ENCODE data around the gene NUDT7.

The NUDT7 gene

GRCh38 chr16:77784441-77785372 lies 62.4 kb downstream of the NUDT7 start:
- TF ChIP-seq TAF1 (IDR thresholded peaks at IDR 0.05; ENCODE audit: borderline replicate concordance, low read depth, low read length) (no peak), POLR2AphosphoS5 (IDR thresholded peaks at IDR 0.05; ENCODE audit: low read depth, low read length) (no peak), POLR2A (IDR thresholded peaks at IDR 0.05; ENCODE audit: low read depth, low read length) (no peak)
- FAIRE-seq: no peak
- no peak for DNase-seq (ENCODE audit: insufficient read length)

- no peak for FAIRE-seq
These were observed 63.1 kb downstream of the NUDT7 start for GRCh38 chr16:77785373-77785764.

GRCh38 chr16:77786186-77786847 lies 64.0 kb downstream of the NUDT7 start:
- FAIRE-seq (no peak), DNase-seq (ENCODE audit: insufficient read length) (no peak)
- TF ChIP-seq TAF1 (IDR thresholded peaks at IDR 0.05; ENCODE audit: borderline replicate concordance, low read depth, low read length) (no peak), POLR2A (IDR thresholded peaks at IDR 0.05; ENCODE audit: low read depth, low read length) (no peak), POLR2AphosphoS5 (IDR thresholded peaks at IDR 0.05; ENCODE audit: low read depth, low read length) (no peak)

More at GRCh38 chr16:77785373-77785764, 63.1 kb downstream of the NUDT7 start:
- TF ChIP-seq TAF1 (IDR thresholded peaks at IDR 0.05; ENCODE audit: borderline replicate concordance, low read depth, low read length): no peak
- TF ChIP-seq POLR2A (IDR thresholded peaks at IDR 0.05; ENCODE audit: low read depth, low read length): no peak
- no peak for TF ChIP-seq POLR2AphosphoS5 (IDR thresholded peaks at IDR 0.05; ENCODE audit: low read depth, low read length)
- DNase-seq (ENCODE audit: insufficient read length): no peak

GRCh38 chr16:77787452-77787851 lies 65.1 kb downstream of the NUDT7 start:
- no peak for TF ChIP-seq POLR2AphosphoS5 (IDR thresholded peaks at IDR 0.05; ENCODE audit: low read depth, low read length)
- TF ChIP-seq TAF1 (IDR thresholded peaks at IDR 0.05; ENCODE audit: borderline replicate concordance, low read depth, low read length): no peak
- no peak for TF ChIP-seq POLR2A (IDR thresholded peaks at IDR 0.05; ENCODE audit: low read depth, low read length)
- DNase-seq (ENCODE audit: insufficient read length) (no peak), FAIRE-seq (no peak)

- no peak for FAIRE-seq
- TF ChIP-seq POLR2AphosphoS5 (IDR thresholded peaks at IDR 0.05; ENCODE audit: low read depth, low read length) (no peak), TAF1 (IDR thresholded peaks at IDR 0.05; ENCODE audit: borderline replicate concordance, low read depth, low read length) (no peak), POLR2A (IDR thresholded peaks at IDR 0.05; ENCODE audit: low read depth, low read length) (no peak)
- peak; percentile 13 for DNase-seq (ENCODE audit: insufficient read length)
These were observed 66.1 kb downstream of the NUDT7 start, which contains the start of gene VAT1L for GRCh38 chr16:77788181-77789084. TSS of gene VAT1L (plus strand) at chr16:77788564. CDS start at chr16:77788683, 119 bp downstream.

GRCh38 chr16:77789085-77790008 lies 67.0 kb downstream of the NUDT7 start:
- no peak for TF ChIP-seq POLR2A (IDR thresholded peaks at IDR 0.05; ENCODE audit: low read depth, low read length)
- TF ChIP-seq TAF1 (IDR thresholded peaks at IDR 0.05; ENCODE audit: borderline replicate concordance, low read depth, low read length): no peak
- TF ChIP-seq POLR2AphosphoS5 (IDR thresholded peaks at IDR 0.05; ENCODE audit: low read depth, low read length): no peak
- FAIRE-seq (no peak), DNase-seq (ENCODE audit: insufficient read length) (no peak)

- FAIRE-seq (no peak), DNase-seq (ENCODE audit: insufficient read length) (no peak)
- TF ChIP-seq POLR2AphosphoS5 (IDR thresholded peaks at IDR 0.05; ENCODE audit: low read depth, low read length): no peak
- TF ChIP-seq POLR2A (IDR thresholded peaks at IDR 0.05; ENCODE audit: low read depth, low read length): no peak
- no peak for TF ChIP-seq TAF1 (IDR thresholded peaks at IDR 0.05; ENCODE audit: borderline replicate concordance, low read depth, low read length)
These were observed 67.7 kb downstream of the NUDT7 start for GRCh38 chr16:77790009-77790372.

- no peak for FAIRE-seq
- DNase-seq (ENCODE audit: insufficient read length): no peak
- TF ChIP-seq TAF1 (IDR thresholded peaks at IDR 0.05; ENCODE audit: borderline replicate concordance, low read depth, low read length) (no peak), POLR2A (IDR thresholded peaks at IDR 0.05; ENCODE audit: low read depth, low read length) (no peak), POLR2AphosphoS5 (IDR thresholded peaks at IDR 0.05; ENCODE audit: low read depth, low read length) (no peak)
These were observed 68.6 kb downstream of the NUDT7 start for GRCh38 chr16:77790912-77791311.

Measured in GM12892 (cell line).